NB4 (cell line): ENCODE data around the gene AP4B1.

Experiments
- CTCF ChIP-seq: IDR thresholded peaks from one replicate; pipeline ENCODE4 v1.5.1; 2012; ENCODE audit warnings: low read depth, low read length
- MYC ChIP-seq: IDR thresholded peaks from 2 replicates; pipeline ENCODE4 v1.6.1; 2011; ENCODE audit warnings: low read depth, low read length
- POLR2A ChIP-seq: IDR thresholded peaks from 2 replicates; pipeline ENCODE4 v1.6.1; 2011; ENCODE audit warnings: mild to moderate bottlenecking; ENCODE audit not compliant: insufficient read length; ENCODE audit errors: extremely low read depth

- TF ChIP-seq CTCF (no peak), POLR2A (no peak), MYC (no peak)
These were observed 13.8 kb downstream of the AP4B1 start for GRCh38 chr1:113890816-113891215.
